ACHN (cell line): ENCODE data around the gene PCTP.

Experiments
- DNase-seq: peaks from one replicate; pipeline ENCODE4 v3.0.0-alpha.2; 2015
- in situ Hi-C: cut with HindIII; loops from 2 replicates; pipeline ENCODE4 v1.10.0; 2017; ENCODE audit warnings: low sequenced_read_pairs, low pct_ligation_motif_present, low pct_unique_long_range_greater_than_20kb

The PCTP gene

GRCh38 chr17:55723488-55723848, 27.4 kb upstream of the PCTP start:
- DNase-seq, result no peak
- in situ Hi-C loops, result no loop called here

GRCh38 chr17:55726440-55726839, 24.4 kb upstream of the PCTP start:
- peak; percentile 28 for DNase-seq
- in situ Hi-C loops, result no loop called here

GRCh38 chr17:55727275-55727674, 23.6 kb upstream of the PCTP start:
- in situ Hi-C loops, result no loop called here
- no peak for DNase-seq

- in situ Hi-C loops, result no loop called here
Observed at GRCh38 chr17:55727920-55728319, 22.9 kb upstream of the PCTP start.

GRCh38 chr17:55728361-55728760, 22.5 kb upstream of the PCTP start:
- DNase-seq, result no peak
- in situ Hi-C loops, result no loop called here

More at GRCh38 chr17:55727920-55728319, 22.9 kb upstream of the PCTP start:
- no peak for DNase-seq

- in situ Hi-C loops, result no loop called here
- DNase-seq, result no peak
Observed at GRCh38 chr17:55728833-55729232, 22.0 kb upstream of the PCTP start.

- DNase-seq, result no peak
- in situ Hi-C loops, result no loop called here
Observed at GRCh38 chr17:55729484-55729883, 21.4 kb upstream of the PCTP start.

GRCh38 chr17:55730380-55730779, 20.5 kb upstream of the PCTP start:
- in situ Hi-C loops, result no loop called here
- DNase-seq, result no peak

GRCh38 chr17:55730808-55731207, 20.0 kb upstream of the PCTP start:
- in situ Hi-C loops, result no loop called here
- no peak for DNase-seq

GRCh38 chr17:55731586-55732250, 19.1 kb upstream of the PCTP start:
- DNase-seq, result no peak
- in situ Hi-C loops, result no loop called here

GRCh38 chr17:55734128-55734781, 16.6 kb upstream of the PCTP start:
- DNase-seq, result no peak
- in situ Hi-C loops, result no loop called here

- DNase-seq, result peak; percentile 66
- in situ Hi-C loops, result no loop called here
Observed at GRCh38 chr17:55735731-55736405, 15.0 kb upstream of the PCTP start.

- no peak for DNase-seq
- in situ Hi-C loops, result no loop called here
Observed at GRCh38 chr17:55737976-55738501, 12.8 kb upstream of the PCTP start.

- in situ Hi-C loops, result no loop called here
- DNase-seq, result no peak
Observed at GRCh38 chr17:55740511-55741355, 10.1 kb upstream of the PCTP start.

- no peak for DNase-seq
- in situ Hi-C loops, result no loop called here
Observed at GRCh38 chr17:55741356-55741700, 9.5 kb upstream of the PCTP start.

GRCh38 chr17:55742272-55743102, 8.4 kb upstream of the PCTP start:
- in situ Hi-C loops, result no loop called here
- DNase-seq, result no peak

- DNase-seq, result peak; percentile 20
- in situ Hi-C loops, result no loop called here
Observed at GRCh38 chr17:55743103-55743679, 7.7 kb upstream of the PCTP start.

- DNase-seq, result no peak
- in situ Hi-C loops, result no loop called here
Observed at GRCh38 chr17:55745258-55745657, 5.6 kb upstream of the PCTP start.
